ENCODE measurements around the gene FAM174C. TPM values are rescaled to one million over a fixed set of nuclear protein-coding genes. Genes with fewer than 3 reads are reported as not detected.

FAM174C gene
- total and polyA plus RNA-seq, 8 donors = 6.2 to 240 (median 78.1) TPM

DNA sequence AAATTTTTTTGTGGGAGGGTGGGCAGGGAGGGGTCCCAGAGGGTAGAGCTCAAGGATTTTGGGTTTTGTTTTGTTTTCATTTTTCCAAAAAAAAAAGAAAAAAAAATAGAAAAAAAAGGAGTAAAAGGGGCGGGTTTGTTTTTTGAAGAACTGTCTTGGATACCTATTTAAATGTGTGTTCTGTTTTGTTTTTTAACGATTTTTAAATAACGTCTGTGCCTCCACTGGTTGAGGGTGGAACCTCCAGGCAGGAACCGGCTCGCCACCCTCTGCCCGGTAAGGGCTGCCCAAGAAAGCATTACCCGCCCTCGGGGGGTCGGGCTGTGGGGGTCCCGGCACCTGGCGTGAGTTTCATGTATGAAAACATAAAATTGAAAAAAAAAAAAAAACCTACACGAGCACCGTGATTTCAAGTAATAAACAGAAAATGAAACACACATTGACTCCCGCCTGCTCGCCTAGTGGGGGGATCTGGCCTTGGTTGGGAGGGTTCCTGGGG is 16.6 kb upstream of the FAM174C start:
- DNase-seq = peak in 1 of 2 donors; percentile 45
- Histone ChIP-seq H3K4me1 (peaks cover 81 to 97% (median 95%) of the 10 kb centered on the region in 4 donors), H3K27me3 (no peaks in the 10 kb centered on the region), H3K36me3 (peaks cover 45 to 48% (median 47%) of the 10 kb centered on the region in 4 donors), H3K27ac (peak overlapping the region; percentile 93 to 100 (median 100)), H3K9me3 (no peaks in the 10 kb centered on the region), H3K4me3 (peak overlapping the region; percentile 15 to 69 (median 22))
- TF ChIP-seq EP300 (IDR thresholded peaks at IDR 0.05) = no peak
- TF ChIP-seq POLR2AphosphoS5 (IDR thresholded peaks at IDR 0.05) = no peak
- TF ChIP-seq, protein P1, sequence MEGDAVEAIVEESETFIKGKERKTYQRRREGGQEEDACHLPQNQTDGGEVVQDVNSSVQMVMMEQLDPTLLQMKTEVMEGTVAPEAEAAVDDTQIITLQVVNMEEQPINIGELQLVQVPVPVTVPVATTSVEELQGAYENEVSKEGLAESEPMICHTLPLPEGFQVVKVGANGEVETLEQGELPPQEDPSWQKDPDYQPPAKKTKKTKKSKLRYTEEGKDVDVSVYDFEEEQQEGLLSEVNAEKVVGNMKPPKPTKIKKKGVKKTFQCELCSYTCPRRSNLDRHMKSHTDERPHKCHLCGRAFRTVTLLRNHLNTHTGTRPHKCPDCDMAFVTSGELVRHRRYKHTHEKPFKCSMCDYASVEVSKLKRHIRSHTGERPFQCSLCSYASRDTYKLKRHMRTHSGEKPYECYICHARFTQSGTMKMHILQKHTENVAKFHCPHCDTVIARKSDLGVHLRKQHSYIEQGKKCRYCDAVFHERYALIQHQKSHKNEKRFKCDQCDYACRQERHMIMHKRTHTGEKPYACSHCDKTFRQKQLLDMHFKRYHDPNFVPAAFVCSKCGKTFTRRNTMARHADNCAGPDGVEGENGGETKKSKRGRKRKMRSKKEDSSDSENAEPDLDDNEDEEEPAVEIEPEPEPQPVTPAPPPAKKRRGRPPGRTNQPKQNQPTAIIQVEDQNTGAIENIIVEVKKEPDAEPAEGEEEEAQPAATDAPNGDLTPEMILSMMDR (IDR thresholded peaks at IDR 0.05) = no peak
- TF ChIP-seq POLR2A (IDR thresholded peaks at IDR 0.05) = no peak
- 18 to 25% (median 24%) methylated on average over 15 of the region's 15 CpGs for WGBS, 5 donors
- intact Hi-C loops (cut with DNase I; ENCODE audit: low total_unique reads) = no loop called here

DNA sequence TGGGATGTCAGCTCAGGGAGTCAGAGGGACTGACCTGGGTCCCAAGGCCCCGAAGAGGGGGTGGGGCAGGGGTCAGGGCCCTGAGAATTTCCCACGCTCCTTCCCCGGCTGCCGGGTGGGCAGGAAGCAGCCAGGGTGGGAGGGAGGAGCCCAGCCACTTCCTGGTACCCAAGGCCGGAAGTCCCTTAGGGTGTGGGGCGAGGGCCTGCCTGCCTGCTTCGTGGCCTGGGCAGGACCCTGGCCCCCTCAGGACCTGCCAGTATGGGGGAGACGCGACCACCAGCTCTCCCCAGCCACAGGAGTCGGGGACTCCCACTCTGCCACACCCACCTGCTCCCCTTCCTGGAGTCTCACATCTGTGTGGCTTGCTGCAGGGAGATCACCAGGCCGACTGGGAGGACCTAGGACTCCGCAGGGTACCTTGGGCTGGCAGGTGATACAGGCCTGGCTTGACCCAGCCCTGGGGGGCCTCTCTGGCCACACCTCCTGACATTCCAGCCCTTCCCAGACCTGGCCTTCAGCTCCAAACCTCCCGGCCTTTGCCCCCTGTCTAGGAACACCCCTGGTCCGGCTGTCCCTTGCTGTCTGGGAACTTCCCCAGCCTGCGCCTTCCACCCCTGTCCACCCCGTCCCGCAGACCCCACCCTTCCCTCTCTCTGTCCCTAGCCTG is 16.0 kb upstream of the FAM174C start:
- 7 to 11% (median 7%) methylated on average over 15 to 17 of the region's 17 CpGs for WGBS, 5 donors
- H3K27ac ChIP-seq = peak overlapping the region; percentile 93 to 100 (median 100)
- H3K27me3 ChIP-seq = no peaks in the 10 kb centered on the region
- TF ChIP-seq EP300 (IDR thresholded peaks at IDR 0.05) (no peak), POLR2A (IDR thresholded peaks at IDR 0.05) (no peak), POLR2AphosphoS5 (IDR thresholded peaks at IDR 0.05) (peak; percentile 50 to 94 (median 86))
- peaks cover 75 to 95% (median 90%) of the 10 kb centered on the region in 4 donors for H3K4me1 ChIP-seq
- H3K36me3 ChIP-seq = peaks cover 39 to 42% (median 41%) of the 10 kb centered on the region in 4 donors
- peak; percentile 72 to 89 for DNase-seq
- H3K4me3 ChIP-seq = peak overlapping the region; percentile 15 to 69 (median 22)
- intact Hi-C loops (cut with DNase I; ENCODE audit: low total_unique reads) = no loop called here
- H3K9me3 ChIP-seq = no peaks in the 10 kb centered on the region

DNA sequence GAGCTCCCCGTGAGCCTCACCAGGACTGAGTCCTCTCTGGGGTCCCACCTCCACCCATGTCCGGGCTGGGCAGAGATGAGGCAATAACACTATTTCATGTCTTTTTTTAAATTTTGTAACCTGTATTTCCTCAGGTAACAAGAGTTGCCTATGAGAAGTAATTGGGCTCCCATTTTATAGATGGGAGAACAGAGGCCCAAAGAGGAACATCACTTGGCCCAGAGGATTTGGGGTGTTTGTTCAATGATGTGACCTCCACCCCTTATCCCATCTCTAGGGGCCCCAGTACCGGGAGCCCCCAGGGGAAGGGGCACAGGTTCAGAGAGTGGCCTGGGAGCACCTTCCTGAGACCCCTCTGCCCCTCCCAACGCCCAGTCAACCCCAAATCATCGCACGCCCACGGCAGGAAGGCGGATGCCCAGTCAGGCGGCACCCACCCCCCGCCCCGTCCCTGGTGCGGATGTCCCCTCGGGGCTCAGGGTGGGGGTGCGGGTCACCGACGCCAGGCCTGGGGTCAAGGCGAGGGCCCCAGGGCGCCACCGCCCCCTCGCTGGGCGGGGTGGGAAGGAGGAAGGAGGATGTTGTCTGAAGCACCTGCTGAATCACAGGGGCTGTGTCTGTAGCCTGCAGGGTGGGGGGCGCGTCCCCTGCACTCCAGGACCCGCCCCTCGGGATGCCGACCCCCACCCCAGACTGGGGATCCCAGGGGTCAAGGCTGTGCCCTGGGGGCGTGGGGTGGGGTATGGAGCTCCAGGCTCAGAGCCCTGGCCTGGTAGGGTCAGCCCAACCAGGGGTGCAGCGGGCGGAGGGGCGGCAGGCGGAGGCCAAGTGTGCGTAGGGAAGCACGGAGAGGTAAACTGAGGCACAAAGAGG is 15.2 kb upstream of the FAM174C start:
- peak overlapping the region; percentile 52 to 69 (median 62) for H3K4me3 ChIP-seq
- peak in 1 of 2 donors; percentile 73 for DNase-seq
- intact Hi-C loops (cut with DNase I; ENCODE audit: low total_unique reads) = no loop called here
- peak overlapping the region; percentile 93 to 100 (median 100) for H3K27ac ChIP-seq
- no peaks in the 10 kb centered on the region for H3K9me3 ChIP-seq
- H3K36me3 ChIP-seq = peaks cover 32 to 35% (median 33%) of the 10 kb centered on the region in 4 donors
- peaks cover 68 to 95% (median 86%) of the 10 kb centered on the region in 4 donors for H3K4me1 ChIP-seq
- TF ChIP-seq POLR2AphosphoS5 (IDR thresholded peaks at IDR 0.05) (peak in 1 of 3 donors; percentile 8), EP300 (IDR thresholded peaks at IDR 0.05) (no peak)
- H3K27me3 ChIP-seq = no peaks in the 10 kb centered on the region
- 13 to 22% (median 20%) methylated on average over 26 to 33 of the region's 33 CpGs for WGBS, 5 donors

DNA sequence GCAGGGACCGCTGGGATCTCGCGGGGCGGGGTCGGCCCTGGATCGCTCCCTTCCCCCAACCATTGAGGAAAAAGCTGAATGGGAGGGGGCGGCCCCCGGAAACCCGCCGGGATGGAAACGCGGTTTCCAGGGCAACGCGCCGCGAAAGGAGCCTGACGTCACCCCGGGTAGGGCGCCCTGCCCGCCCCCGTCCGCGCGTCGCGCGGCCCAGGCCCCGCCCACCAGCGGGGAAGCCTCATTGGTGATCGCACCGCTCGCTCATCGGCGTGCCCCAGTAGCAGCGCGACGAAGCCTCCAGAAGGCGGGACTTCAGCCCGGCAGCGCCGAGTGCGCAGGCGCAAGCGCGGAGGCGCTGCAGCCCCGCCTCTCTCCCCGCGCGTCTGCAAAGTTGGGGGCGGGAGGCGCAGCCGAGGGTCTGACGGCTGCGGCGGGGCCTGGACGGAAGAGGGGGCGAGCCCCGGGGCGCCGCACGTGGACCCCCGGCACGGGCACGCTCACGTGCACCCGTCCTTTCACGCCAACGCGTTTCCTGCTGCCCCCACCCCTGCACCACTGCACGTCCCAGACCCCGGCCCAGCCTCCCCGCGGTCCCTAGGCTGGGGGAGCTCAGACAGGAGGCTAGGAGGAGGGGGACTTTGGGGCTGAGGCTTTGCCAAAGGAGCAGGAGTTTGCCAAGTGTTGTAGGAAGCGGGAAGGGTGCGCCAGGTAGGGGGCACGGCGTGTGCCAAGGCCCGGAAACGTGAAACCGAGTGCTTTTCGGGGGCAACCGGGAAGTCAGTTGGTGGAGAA is 14.4 kb upstream of the FAM174C start:
- peak overlapping the region; percentile 93 to 100 (median 100) for H3K27ac ChIP-seq
- peak; percentile 49 to 78 (median 73) for TF ChIP-seq POLR2AphosphoS5 (IDR thresholded peaks at IDR 0.05)
- TF ChIP-seq, protein P1 (IDR thresholded peaks at IDR 0.05) = no peak
- H3K9me3 ChIP-seq = no peaks in the 10 kb centered on the region
- DNase-seq = peak; percentile 97 to 99
- peaks cover 23 to 26% (median 25%) of the 10 kb centered on the region in 4 donors for H3K36me3 ChIP-seq
- intact Hi-C loops (cut with DNase I; ENCODE audit: low total_unique reads) = no loop called here
- no peaks in the 10 kb centered on the region for H3K27me3 ChIP-seq
- peaks cover 68 to 95% (median 86%) of the 10 kb centered on the region in 4 donors for H3K4me1 ChIP-seq
- 0 to 1% (median 1%) methylated on average over 44 to 82 of the region's 83 CpGs for WGBS, 5 donors
- H3K4me3 ChIP-seq = peak overlapping the region; percentile 52 to 69 (median 62)
